Gastroesophageal sphincter (tissue), 4 donors: ENCODE data around the gene PCDHGA4. TPM values are rescaled to one million over a fixed set of nuclear protein-coding genes. Genes with fewer than 3 reads are reported as not detected.
"Not testable (repeated sequence)": the region's sequence is repeated elsewhere in the genome, so short reads cannot be mapped to it uniquely, and the experiment has no call there.

ENCODE experiments used
- ATAC-seq: fragments of 150-250 bp; one replicate; pipeline ENCODE4 v1.9.1; 2016; ENCODE audit warnings: mild to moderate bottlenecking, moderate library complexity
- H3K27ac ChIP-seq, 4 donors: fragments of 200-600 bp; sonication (generic) in 3 of 4; 1 replicate in 3 of 4; 2 replicates in 1 of 4; pipeline ENCODE4 v1.5.1; 2016 to 2019
- H3K27me3 ChIP-seq: fragments of 200-600 bp; sonication (generic); one replicate; pipeline ENCODE4 v1.5.1; 2019
- H3K36me3 ChIP-seq, 2 donors: fragments of 200-600 bp; sonication (generic); one replicate each; pipeline ENCODE4 v1.5.1; 2019; ENCODE audit warnings: control low read depth in 1 of 2
- H3K4me1 ChIP-seq, 3 donors: fragments of 200-600 bp; sonication (generic); 1 replicate in 2 of 3; 2 replicates in 1 of 3; pipeline ENCODE4 v1.5.1; 2016 to 2019; ENCODE audit warnings: control low read depth in 2 of 3
- H3K4me3 ChIP-seq, 2 donors: fragments of 200-600 bp; sonication (generic); one replicate each; pipeline ENCODE4 v1.5.1; 2019; ENCODE audit warnings: mild to moderate bottlenecking in 1 of 2, moderate library complexity in 1 of 2
- H3K9me3 ChIP-seq, 3 donors: fragments of 200-600 bp; sonication (generic); one replicate each; pipeline ENCODE4 v1.5.1; 2017 to 2019; ENCODE audit warnings: control low read depth in 2 of 3
- EP300 ChIP-seq: sonication (generic); formaldehyde crosslinking; IDR thresholded peaks from one replicate; pipeline ENCODE4 v1.6.1; 2017; ENCODE audit warnings: antibody characterized with exemption, mild to moderate bottlenecking
- POLR2A ChIP-seq, 2 donors: fragments of 450-650 bp; IDR thresholded peaks; one replicate each; pipeline ENCODE4 v1.6.1; 2017; ENCODE audit warnings: antibody characterized with exemption in 2 of 2, mild to moderate bottlenecking in 2 of 2, moderate library complexity in 1 of 2
- POLR2AphosphoS5 ChIP-seq: sonication (generic); formaldehyde crosslinking; IDR thresholded peaks from one replicate; pipeline ENCODE4 v1.6.1; 2017; ENCODE audit warnings: antibody characterized with exemption
- WGBS, 2 donors: methylation state at CpG; one replicate each; pipeline ENCODE4 v1.1.5; 2018; ENCODE audit warnings: low coverage in 1 of 2; 5-methylcytosine and 5-hydroxymethylcytosine counted together
- total RNA-seq, 4 donors: library from RNA; depleted of rRNA; stranded (reverse); fragments of >200 nt; gene quantifications; one replicate each; pipeline ENCODE4 v1.1.0, GENCODE V29; 2016
- TF ChIP-seq, protein P1 (sequence below), 4 experiments: fragments of 200-600 bp in 2 of 4; fragments of 450-650 bp in 2 of 4; sonication (generic) in 1 of 4; IDR thresholded peaks; one replicate each; pipeline ENCODE4 v1.5.1; 2017 to 2019; ENCODE audit warnings: antibody characterized with exemption in 4 of 4, mild to moderate bottlenecking in 2 of 4, moderate library complexity in 2 of 4

PCDHGA4 gene
- total RNA-seq, 4 donors from 2014 or later: 2.4 to 12.0 (median 6.3) TPM

DNA sequence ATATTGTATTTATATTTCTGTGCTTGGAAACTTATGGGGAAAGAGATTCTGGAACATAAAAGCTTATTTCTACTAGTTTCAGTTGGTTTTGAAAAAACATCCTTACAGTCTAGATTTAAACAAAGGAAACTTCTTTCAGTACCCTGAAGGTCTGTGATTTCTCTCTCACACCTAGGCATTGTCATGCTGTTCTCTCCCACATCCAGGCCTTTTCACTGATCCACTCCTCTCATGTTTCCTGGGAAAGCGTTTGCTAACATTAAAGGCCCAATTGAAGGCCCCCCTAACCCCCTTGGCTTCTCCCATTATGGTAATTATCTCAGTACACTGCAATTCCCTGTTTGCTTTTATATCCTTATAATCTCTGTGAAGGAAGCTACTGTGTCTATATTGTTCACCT is 12.0 kb upstream of the PCDHGA4 start:
- WGBS, 2 donors: 21% methylated on average over 1 of the region's 1 CpG; no CpG with 5 or more reads in 1 of the 2 donors
- no peak overlapping the region for H3K27ac ChIP-seq
- ATAC-seq: no peak
- H3K4me3 ChIP-seq: no peak overlapping the region
- H3K27me3 ChIP-seq: peaks cover 67% of the 10 kb centered on the region
- peaks cover 0 to 6% of the 10 kb centered on the region in 2 donors for H3K36me3 ChIP-seq
- peaks cover 0 to 99% (median 5%) of the 10 kb centered on the region in 3 donors for H3K9me3 ChIP-seq
- TF ChIP-seq POLR2AphosphoS5 (no peak), EP300 (no peak)
- TF ChIP-seq, protein P1, sequence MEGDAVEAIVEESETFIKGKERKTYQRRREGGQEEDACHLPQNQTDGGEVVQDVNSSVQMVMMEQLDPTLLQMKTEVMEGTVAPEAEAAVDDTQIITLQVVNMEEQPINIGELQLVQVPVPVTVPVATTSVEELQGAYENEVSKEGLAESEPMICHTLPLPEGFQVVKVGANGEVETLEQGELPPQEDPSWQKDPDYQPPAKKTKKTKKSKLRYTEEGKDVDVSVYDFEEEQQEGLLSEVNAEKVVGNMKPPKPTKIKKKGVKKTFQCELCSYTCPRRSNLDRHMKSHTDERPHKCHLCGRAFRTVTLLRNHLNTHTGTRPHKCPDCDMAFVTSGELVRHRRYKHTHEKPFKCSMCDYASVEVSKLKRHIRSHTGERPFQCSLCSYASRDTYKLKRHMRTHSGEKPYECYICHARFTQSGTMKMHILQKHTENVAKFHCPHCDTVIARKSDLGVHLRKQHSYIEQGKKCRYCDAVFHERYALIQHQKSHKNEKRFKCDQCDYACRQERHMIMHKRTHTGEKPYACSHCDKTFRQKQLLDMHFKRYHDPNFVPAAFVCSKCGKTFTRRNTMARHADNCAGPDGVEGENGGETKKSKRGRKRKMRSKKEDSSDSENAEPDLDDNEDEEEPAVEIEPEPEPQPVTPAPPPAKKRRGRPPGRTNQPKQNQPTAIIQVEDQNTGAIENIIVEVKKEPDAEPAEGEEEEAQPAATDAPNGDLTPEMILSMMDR (IDR thresholded peaks at IDR 0.05): no peak
- no peaks in the 10 kb centered on the region for H3K4me1 ChIP-seq

DNA sequence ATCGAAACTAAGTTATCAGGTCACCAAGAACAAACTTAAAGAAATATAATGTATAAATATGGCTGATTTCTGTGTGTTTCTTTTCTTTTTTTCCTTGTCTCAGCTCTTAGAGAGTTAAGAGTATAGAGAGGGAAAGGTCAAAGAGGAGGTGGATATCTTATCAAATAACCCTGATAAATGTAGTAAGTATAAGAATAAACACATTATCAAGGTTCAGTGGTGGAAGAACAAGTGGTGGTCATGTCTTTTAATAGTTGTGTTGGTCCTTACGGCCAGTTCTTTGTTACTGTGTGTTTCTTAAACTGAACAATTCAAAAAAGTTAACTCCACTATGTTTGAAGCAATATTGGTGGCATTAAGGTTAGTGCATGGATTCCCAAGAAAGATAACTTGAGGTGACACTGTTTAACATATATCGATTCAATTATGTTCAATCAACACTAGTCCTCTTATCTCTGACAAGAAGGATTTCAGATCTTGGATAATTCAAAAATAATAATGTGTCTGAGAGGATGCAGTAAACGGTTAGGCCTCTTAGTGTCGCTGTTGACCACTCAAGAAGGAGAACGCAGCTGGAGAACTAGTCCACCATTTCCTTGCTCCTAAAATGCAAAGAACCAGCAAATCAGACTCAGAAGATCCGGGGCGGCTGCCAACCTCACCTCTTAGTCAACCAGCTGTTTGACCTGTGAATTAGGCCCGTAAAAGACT is 11.4 kb upstream of the PCDHGA4 start, which contains the start of gene PCDHGA3:
Gene PCDHGA3 (plus strand): TSS at position 588 of the 711 bp plus-strand sequence. CDS start 205 bp downstream, outside the sequence.
- peaks cover 61% of the 10 kb centered on the region for H3K27me3 ChIP-seq
- no peak for TF ChIP-seq POLR2AphosphoS5
- TF ChIP-seq, protein P1 (IDR thresholded peaks at IDR 0.05): no peak
- TF ChIP-seq POLR2A (IDR thresholded peaks at IDR 0.05): no peak
- no peak for TF ChIP-seq EP300
- H3K27ac ChIP-seq: no peak within 1 kb of the TSS
- H3K9me3 ChIP-seq: peaks cover 0 to 99% (median 5%) of the 10 kb centered on the region in 3 donors
- no peaks in the 10 kb centered on the region for H3K4me1 ChIP-seq
- peak within 1 kb of the TSS in 1 of 2 donors; percentile 15 for H3K4me3 ChIP-seq
- ATAC-seq: no peak
- WGBS, 2 donors: 26 to 30% methylated on average over 8 to 9 of the region's 9 CpGs
- H3K36me3 ChIP-seq: peaks cover 0 to 6% of the 10 kb centered on the region in 2 donors

DNA sequence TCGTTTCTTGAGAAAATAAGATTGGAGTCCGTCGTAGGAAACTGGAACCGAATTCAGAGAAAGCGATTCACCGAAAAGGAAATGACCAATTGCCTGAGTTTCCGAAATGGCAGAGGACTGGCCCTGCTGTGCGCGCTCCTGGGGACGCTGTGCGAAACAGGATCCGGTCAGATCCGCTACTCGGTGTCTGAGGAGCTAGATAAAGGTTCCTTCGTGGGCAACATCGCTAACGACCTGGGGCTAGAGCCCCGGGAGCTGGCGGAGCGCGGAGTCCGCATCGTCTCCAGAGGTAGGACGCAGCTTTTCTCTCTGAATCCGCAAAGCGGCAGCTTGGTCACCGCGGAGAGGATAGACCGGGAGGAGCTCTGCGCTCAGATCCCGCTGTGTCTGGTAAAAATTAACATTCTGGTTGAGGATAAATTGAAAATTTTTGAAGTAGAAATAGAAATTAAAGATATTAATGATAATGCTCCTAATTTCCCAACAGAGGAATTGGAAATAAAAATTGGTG is 10.8 kb upstream of the PCDHGA4 start:
- Histone ChIP-seq H3K9me3 (peaks cover 0 to 99% (median 5%) of the 10 kb centered on the region in 3 donors), H3K27me3 (peaks cover 55% of the 10 kb centered on the region), H3K36me3 (peaks cover 0 to 6% of the 10 kb centered on the region in 2 donors), H3K4me3 (peak overlapping the region in 1 of 2 donors; percentile 15), H3K27ac (no peak overlapping the region), H3K4me1 (no peaks in the 10 kb centered on the region)
- TF ChIP-seq EP300 (no peak), POLR2AphosphoS5 (no peak), POLR2A (IDR thresholded peaks at IDR 0.05) (no peak)
- TF ChIP-seq, protein P1 (IDR thresholded peaks at IDR 0.05): no peak
- WGBS, 2 donors: 25 to 26% methylated on average over 13 to 30 of the region's 31 CpGs
- ATAC-seq: no peak

DNA sequence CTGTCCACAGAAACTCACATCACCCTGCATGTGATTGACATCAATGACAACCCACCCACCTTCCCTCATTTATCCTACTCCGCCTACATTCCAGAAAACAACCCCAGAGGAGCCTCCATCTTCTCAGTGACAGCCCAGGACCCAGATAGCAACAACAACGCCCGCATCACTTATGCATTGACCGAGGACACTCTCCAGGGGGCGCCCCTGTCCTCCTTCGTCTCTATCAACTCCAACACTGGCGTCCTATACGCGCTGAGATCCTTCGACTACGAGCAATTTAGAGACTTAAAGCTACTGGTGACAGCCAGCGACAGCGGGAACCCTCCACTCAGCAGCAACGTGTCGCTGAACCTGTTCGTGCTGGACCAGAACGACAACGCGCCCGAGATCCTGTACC is 9.5 kb upstream of the PCDHGA4 start:
- H3K27ac ChIP-seq: no peak overlapping the region
- 27 to 31% methylated on average over 8 to 11 of the region's 20 CpGs for WGBS, 2 donors
- H3K36me3 ChIP-seq: peaks cover 0 to 9% of the 10 kb centered on the region in 2 donors
- H3K4me1 ChIP-seq: no peaks in the 10 kb centered on the region
- TF ChIP-seq POLR2A (IDR thresholded peaks at IDR 0.05) (no peak), EP300 (no peak), POLR2AphosphoS5 (no peak)
- TF ChIP-seq, protein P1 (IDR thresholded peaks at IDR 0.05): no peak
- H3K27me3 ChIP-seq: peaks cover 47% of the 10 kb centered on the region
- ATAC-seq: no peak
- no peak overlapping the region for H3K4me3 ChIP-seq
- peaks cover 0 to 98% (median 5%) of the 10 kb centered on the region in 3 donors for H3K9me3 ChIP-seq

DNA sequence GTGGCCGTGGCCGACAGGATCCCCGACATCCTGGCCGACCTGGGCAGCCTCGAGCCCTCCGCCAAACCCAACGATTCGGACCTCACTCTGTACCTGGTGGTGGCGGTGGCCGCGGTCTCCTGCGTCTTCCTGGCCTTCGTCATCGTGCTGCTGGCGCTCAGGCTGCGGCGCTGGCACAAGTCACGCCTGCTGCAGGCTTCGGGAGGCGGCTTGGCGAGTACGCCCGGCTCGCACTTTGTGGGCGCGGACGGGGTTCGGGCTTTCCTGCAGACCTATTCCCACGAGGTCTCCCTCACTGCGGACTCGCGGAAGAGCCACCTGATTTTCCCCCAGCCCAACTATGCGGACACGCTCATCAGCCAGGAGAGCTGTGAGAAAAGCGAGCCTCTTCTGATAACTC is 8.8 kb upstream of the PCDHGA4 start:
- H3K9me3 ChIP-seq: peaks cover 0 to 98% (median 5%) of the 10 kb centered on the region in 3 donors
- WGBS, 2 donors: 14 to 60% methylated on average over 1 to 2 of the region's 35 CpGs

More for the DNA sequence above, 8.8 kb upstream of the PCDHGA4 start:
- not testable (repeated sequence) for H3K36me3 ChIP-seq, H3K4me1 ChIP-seq, H3K27ac ChIP-seq, H3K4me3 ChIP-seq, ATAC-seq
- peaks cover 48% of the 10 kb centered on the region for H3K27me3 ChIP-seq
